Activated CD8-positive, alpha-beta memory T cell treated with anti-CD3 and anti-CD28 coated beads, Interleukin-2, amount 50 U/mL, for 1 hour (primary cell): ENCODE measurements around the gene TEX22.
"Not testable (repeated sequence)": the region's sequence is repeated elsewhere in the genome, so short reads cannot be mapped to it uniquely, and the experiment has no call there.

ENCODE experiments used
- DNase-seq: peaks from one replicate; pipeline ENCODE4 v3.0.0-alpha.2; 2020; ENCODE audit errors: extremely low read depth

TEX22 gene, protein sequence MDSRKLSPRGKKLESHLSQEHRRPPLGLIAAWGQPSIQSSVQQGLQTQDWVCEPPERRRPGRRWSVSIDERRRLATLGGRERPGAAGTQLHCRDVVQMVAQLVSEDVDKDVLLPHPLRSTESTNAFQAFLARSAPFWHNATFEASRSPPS

DNA sequence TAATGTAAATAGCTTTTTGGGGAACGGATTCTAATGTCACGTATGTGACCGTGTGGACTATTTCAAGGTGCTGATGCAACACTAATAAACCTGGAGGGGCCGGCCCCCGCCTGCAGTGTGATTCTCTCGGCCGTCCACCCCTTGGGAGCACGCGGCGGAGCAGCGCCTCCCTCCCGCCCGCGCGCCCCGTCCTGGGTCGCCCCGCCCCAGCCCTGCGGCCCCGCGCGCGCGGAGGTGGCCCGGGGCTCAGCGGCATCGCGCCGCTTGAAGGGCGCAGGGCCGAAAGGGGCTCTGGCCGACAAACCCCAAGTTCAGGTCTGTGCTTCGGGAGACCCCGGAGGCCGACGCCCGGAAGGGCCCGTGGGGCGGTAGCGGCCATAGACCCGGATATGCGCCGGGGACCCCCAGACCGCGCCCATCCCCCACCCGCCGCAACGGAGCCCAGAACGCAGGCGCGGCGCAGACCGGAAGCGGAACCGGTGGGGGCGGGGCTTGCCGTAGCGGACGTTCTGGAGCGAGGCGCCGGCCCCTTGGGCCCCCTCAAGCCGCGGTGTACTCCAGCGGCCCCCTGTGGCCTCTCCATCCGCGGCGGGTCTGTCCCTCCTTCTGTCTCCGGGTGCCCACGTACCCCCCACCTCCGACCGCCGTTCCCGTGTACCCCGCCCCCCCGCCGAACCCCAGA, at the start of gene TEX22:
TEX22 (plus strand) TSS at position 495 of the 682 bp plus-strand sequence. CDS start 803 bp downstream, outside the sequence.
- peak; percentile 62 for DNase-seq

DNA sequence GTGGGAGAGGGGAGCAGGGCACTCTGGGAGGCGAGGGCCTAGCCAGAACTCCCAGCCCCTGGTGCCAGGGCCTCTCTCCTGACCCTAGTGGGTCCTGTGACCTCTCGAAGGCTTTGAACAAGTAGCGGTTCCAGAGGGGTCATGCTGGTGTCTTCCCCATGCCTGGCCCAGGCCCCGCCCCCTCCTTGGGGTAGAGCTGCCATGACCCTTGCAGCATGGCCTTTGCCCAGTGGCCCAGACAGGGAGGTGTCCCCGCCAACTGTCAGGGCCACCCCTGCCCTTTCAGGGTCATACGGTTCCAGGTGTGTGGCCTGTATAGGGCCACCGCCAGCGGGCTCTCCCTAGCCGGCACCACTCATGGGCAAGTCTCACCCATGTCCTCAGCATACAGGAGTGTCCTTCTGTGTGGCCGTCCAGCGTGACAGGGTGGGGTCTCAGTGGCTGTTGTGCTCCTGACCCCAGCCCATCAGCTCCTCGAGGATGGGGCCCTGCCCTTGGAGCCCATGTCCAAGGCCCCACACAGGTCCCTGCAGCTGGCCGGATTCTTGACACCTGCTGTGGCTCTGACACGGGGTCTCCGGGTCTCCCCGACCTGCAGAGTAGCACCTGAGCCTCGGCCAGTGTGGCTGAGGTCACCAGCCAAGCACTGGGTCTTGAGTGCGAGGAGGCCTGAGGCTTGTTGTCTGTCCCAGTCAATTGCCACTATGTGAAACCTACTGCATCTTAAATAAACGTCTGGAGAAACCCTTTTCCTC, 49.2 kb upstream of the TEX22 start:
- DNase-seq: no peak

DNA sequence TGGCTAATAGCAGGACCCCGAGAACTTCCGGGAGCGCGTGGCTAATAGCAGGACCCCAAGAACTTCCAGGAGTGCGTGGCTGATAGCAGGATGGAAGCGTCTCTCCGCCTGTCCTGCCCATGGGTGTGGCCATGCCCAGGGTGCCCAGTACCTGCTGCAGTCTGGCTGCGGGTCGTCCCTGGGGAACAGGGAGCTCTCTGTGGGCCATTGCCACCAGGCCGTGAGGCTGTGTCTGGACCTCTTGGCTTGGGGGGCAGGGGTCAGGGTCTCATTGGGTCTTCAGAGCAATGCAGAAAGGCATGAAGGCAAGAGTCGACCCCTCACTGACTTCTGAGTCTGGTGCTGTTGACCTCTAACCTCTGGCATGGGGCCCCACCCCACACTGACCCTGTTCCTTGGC, 48.3 kb upstream of the TEX22 start:
- DNase-seq: no peak

DNA sequence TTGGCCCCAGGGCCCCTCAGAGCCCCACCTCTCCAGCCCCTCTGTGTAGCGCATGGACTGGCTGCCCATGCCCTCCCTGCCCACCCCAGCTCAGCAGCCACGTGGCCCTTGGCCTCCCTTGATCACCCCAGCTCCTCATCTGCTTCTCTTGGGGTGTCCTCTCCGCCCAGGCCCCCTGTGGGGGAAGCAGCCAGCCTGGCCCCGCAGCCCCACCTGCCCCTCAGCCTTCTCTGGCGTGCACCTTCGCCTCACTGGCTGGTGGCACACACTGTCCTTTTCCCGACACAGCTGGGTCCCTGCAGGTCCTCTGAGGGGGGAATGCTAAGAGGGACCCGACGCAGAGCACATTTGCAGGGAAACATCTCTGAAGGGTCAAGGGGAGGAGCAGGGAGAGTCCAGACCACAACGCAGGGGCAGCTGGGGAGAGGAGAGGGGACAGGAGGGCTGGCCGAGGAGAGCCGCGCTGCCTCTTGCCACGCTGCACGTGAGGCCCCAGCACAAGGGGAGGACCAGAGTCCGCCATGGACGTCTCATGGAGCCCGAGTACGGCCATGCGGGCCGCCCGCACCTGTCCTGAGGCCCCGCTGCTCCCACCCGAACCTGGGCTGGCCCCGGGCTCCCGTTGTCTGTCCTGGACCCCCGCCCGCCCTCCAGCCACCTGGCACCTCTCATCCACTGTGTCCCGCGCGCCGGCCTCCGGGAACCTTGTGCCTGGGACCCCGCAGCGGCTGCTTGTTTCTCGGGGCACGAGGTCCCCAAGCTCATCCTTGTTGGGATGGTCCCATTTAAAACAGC, 47.7 kb upstream of the TEX22 start:
- DNase-seq: no peak

DNA sequence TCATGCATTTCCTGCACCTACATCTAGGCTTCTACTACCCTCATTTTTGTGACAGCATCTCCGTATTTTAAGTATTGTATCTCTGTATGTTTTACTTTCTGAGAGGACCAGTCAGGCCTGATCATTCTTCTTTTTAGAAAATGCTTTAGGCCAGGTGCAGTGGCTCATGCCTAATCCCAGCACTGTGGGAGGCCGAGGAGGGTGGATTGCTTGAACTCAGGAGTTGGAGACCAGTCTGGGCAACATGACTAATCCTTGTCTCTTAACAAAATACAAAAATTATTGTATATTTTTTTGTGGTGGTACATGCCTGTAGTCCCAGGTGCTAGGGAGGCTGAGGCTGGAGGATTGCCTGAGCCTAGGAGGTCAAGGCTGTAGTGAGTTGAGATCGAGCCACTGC, 46.9 kb upstream of the TEX22 start:
- DNase-seq: no peak

DNA sequence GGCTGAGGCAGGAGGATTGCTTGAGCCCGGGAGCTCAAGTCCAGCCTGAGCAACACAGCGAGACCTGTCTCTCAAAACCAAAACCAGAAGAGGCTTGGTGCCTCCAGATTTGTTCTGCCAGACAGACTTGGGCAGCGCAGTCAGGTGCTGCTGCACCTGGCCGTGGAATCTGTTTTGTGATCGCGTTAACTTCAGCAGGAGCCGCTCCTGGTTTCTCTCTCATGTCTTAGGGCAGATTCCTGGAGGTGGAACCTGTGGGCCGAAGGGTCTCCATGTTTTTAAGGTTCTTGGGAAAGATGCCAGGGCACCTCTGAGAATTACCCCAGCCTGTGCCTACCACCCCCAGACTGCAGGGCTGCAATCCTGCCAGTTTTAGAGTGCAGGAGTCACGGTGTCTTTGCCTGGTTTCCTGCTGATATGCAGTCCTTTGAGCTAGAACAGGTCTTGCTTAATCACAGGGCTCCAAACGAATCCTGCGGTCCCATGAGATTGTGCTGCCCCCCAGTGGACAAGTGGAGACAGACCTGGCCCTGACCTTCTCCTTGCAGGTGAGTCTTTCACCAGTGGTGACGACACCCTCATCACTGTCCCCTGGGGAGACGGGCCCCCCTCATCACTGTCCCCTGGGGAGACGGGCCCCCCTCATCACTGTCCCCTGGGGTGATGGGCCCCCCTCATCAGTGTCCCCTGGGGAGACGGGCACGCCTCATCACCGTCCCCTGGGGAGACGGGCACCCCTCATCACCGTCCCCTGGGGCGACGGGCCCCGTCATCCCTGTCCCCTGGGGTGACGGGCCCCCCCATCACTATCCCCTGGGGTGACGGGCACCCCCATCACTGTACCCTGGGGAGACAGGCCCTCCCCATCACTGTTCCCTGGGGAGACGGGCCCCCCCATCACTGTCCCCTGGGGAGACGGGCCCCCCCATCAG, 46.2 kb upstream of the TEX22 start:
- DNase-seq: peak; percentile 76

DNA sequence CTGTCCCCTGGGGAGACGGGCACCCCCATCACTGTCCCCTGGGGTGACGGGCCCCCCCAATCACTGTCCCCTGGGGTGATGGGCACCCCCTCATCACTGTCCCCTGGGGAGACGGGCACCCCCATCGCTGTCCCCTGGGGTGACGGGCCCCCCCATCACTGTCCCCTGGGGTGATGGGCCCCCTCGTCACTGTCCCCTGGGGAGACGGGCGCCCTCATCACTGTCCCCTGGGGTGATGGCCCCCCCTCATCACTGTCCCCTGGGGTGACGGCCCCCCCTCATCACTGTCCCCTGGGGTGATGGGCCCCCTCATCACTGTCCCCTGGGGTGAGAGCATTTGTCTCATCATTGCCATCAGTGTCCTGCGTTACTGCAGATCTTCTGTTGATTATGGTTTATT, 45.2 kb upstream of the TEX22 start:
- no peak for DNase-seq

DNA sequence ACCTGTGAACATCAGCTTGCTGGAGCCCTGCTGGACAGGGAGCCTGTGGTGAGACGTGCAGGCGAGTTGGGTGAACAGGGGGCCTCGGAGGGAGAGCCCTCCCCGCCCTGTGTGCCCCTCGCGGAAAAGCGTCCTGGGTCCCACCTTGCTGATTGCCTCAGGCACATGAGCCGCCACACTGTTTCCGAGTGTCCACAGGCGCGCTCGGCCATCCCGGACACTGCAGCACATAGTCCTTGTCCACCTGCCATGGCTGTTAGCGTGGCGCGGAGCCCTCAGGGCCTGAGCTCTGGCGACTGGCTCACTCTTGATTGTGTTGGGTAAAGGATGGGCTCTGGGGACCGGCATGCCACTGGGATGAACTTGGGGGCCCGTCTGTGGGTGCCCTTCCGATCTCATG, 43.8 kb upstream of the TEX22 start:
- no peak for DNase-seq

DNA sequence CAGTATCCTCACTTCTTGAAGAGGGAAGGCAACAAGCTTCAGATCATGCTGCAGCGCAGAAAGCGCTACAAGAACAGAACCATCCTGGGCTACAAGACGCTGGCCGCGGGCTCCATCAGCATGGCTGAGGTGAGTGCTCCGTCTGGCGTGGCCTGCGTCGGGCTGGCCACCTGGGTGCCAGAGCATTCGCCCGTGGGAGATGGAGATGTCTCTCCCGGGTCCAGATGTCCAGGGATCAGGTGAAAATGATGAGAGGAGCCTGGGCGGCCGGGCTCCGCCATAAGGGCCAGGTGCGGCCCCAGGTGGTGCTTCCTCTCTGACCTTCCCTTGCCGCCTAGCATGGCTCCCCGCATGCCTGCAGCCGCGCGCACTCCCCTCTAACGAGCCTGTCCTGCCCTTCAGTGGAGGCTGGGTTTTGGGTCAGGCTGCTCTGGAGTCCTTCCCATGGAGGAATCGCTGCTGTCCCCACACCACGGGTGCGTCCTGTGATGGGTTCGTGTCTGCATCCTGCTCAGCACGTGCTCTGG, 43.2 kb upstream of the TEX22 start:
- no peak for DNase-seq

DNA sequence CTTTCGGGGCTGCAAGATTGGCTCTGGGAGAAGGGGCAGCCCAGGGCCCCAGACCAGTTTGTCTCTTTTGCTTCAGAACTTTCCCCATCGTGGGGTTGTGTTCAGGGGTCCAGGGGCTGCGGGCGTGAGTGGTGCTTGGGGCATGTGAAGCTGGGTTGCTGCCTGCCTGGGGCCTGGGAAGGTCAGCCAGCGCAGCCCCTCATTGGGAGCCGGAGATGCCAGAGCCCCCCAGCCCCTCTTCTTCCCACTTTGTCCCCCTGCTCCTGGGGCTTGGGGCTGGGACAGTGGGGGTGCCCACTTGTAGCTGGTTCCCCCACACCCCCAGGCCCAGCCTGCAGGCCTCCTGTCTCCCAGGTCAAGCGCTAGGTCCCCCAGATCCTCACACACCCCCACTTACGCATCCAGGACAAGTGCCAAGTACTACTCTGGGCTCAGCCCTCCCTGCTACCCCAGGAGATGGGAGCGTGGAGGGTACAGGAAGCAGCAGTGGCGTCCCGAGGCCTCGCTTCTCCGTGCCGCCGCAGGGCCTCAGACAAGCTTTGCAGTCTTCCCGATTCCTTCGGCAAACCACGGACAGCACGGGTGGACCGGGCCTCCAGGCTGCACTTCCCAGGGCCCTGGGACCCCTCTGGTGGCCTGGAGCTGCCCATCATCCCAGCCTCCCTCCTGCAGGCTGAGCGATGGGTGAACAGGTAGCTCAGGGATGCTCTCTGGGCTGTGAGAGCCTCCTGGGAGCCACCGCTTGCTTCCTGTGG, 42.3 kb upstream of the TEX22 start:
- DNase-seq: no peak

DNA sequence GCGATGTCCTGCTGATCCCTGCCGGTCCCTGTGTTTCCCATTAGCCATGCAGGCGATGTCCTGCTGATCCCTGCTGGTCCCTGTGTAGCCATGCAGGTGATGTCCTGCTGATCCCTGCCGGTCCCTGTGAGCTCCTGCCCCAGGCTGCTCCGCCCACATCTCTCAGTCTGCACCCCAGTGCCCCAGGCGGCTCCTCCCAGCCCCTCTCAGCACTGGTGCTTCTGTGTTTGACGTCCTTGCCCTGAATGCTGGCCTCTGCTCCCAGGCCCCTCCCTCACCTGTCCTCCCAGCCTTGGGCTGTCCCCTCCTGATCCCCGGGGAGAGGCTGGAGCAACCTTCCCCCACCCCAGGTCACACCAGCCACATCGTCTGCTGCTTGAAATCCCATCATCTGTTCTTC, 41.4 kb upstream of the TEX22 start:
- no peak for DNase-seq

DNA sequence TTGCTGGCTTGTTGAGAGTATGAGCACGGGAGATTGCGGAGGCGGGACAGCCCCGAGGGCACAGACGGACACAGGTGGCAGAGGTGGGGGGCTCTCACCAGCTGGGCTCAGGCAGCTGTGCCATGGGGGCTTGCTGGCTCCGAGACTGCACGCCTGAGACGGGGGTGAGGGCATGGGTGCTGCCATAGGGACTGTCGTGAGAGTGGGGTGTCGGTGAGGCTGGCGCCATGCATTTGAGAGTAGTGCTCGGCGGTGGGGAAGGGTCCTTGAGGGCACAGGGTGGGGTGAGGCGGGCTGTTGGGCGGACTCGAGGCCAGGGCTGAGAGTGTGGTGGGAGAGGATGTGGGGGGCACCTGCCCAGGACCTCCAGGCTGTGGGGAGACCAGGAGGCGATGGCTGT, 40.7 kb upstream of the TEX22 start:
- DNase-seq: no peak

DNA sequence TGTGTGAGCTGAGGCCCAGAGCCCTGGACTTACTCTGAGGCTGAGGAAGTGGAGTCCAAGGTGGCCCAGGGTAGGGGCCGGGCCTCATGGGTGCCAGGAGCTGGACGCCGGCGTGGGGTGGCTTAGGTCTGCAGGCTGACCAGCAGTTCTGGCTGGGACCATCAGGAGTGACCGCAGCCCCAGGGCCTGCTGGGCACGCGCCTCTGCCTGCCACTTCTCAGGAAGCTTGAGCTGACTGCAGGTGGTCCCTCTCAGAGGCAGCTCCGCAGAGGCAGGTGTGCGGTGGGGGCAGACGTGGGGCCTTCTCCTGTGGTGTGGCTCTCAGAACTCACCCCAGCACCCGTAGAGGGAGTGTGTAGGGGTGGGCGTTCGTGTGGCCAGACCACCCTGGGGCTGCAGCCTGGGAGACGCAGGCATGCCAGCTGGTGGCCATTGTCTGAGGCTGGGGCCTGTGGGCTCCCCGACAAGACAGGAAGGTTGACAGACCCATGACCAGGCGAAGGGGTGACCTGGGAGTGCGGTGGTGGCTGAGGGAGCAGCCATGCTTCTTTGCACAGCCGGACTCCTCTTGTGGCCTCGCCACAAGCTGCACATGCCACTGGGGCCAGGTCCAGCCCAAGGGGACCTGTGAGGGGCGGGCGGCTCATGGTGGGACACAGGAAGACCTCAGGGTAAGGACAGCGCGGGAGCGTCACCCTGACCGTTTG, 40.0 kb upstream of the TEX22 start:
- DNase-seq: no peak

DNA sequence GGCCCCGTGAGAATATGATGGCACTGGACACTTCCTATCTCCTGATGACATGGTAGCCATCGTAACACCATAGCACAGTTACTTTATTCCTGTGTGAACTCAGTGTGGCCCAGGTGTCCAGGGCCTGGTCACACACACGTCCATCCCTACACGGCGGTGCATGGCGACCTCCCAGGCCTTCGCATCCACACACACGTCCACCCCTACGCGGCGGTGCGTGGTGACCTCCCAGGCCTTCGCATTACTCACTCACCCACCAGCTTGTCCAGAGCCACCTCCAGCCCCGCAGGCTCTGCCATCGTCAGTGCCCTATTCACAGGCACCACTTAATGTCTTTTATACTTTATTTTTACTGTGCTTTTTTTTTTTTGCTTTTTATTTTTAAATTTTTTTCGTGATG, 39.4 kb upstream of the TEX22 start:
- DNase-seq: no peak

DNA sequence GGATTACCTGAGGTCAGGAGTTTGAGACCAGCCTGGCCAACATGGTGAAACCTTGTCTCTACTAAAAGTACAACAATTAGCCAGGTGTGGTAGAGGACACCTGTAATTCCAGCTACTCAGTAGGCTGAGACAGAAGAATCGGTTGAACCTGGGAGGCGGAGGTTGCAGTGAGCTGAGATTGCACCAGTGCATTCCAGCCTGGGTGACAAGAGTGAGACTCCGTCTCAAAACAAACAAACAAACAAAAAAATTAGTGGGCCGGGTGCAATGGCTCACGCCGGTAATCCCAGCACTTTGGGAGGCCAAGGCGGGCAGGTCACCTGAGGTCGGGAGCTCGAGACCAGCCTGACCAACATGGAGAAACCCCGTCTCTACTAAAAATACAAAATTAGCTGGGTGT, 36.9 kb upstream of the TEX22 start:
- DNase-seq: not testable (repeated sequence)

DNA sequence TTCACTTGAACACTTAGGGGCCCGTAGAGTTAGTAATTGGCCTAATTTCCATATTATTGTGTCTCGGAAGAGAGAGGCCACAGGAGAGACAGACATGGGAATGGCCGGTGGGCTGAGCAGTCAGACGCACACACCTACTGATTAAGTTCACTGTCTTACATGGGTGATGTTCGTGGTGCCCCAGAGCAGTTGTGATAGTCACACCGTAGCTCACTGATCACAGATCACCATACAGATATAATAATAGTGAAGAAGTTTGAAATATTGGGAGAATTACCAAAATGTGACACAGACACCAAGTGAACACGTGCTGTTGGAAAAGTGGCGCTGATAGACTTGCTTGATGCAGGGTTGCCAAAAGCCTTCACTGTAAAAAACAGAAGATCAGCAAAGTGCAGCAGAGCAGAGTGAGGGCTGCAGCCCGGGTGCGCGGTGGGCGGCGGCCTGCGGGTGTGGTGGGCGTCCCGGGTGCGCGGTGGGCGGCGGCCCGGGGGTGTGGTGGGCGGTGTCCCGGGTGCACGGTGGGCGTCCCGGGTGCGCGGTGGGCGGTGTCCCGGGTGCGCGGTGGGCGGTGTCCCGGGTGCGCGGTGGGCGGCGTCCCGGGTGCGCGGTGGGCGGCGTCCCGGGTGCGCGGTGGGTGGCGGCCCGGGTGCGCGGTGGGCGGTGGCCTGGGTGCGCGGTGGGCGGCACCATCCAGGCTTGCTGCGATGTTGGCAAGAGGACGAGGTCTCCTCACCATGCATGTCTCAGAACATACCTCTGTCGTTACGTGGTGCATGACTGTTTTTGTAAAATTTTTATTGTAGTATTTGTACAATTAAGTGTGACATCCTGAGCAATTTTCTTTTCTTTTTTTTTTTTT, 34.3 kb upstream of the TEX22 start:
- no peak for DNase-seq

DNA sequence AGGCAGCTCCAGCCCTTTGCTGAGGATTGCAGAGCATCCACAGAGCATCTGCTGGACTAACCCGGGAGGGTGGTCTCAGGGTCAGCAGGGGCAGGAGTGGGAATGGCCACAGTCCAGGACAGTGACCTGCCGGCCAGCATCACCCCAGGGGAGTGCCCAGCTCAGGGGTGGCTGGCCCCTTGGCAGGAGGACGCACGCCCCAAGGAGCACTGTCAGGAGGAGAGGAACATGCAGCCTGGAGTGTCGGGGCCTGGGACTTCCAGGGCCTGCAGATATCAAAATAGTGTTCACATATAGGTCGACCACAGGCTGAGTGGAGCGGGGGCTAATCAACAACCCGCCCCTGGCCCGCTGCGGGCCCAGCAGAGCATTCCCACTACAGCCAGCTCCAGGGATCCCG, 33.2 kb upstream of the TEX22 start:
- DNase-seq: no peak

DNA sequence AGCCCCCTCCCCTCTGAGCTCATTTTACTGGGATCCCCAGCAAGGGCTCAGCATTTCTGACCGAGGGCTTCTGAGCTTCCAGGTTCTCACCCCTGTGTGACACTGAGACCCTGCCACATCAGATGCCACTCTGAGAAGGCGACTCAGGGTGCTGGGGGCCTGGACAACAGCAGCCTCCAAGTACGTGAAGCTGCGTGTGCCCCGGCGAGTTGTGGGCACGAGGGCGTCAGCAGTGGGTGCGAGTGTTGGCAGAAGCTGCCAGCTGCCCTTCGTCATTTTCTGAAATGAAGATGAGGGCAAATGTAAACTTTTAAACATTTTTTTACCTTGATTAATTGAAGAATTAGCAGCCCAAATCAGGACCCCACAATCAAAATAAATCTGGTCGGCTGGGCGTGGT, 32.7 kb upstream of the TEX22 start:
- no peak for DNase-seq
